K562 (cell line): ENCODE measurements around the gene SLC25A45.

Experiments
- MAFF ChIP-seq: IDR thresholded peaks from 2 replicates; pipeline ENCODE4 v1.6.1; 2012; ENCODE audit warnings: low read length, improper control_type of control experiment
- POLR2AphosphoS5 ChIP-seq: IDR thresholded peaks from 2 replicates; pipeline ENCODE4 v1.6.1; 2011; ENCODE audit warnings: mild to moderate bottlenecking, low read depth, low read length, moderate library complexity; ENCODE audit not compliant: control insufficient read depth, insufficient read depth

DNA sequence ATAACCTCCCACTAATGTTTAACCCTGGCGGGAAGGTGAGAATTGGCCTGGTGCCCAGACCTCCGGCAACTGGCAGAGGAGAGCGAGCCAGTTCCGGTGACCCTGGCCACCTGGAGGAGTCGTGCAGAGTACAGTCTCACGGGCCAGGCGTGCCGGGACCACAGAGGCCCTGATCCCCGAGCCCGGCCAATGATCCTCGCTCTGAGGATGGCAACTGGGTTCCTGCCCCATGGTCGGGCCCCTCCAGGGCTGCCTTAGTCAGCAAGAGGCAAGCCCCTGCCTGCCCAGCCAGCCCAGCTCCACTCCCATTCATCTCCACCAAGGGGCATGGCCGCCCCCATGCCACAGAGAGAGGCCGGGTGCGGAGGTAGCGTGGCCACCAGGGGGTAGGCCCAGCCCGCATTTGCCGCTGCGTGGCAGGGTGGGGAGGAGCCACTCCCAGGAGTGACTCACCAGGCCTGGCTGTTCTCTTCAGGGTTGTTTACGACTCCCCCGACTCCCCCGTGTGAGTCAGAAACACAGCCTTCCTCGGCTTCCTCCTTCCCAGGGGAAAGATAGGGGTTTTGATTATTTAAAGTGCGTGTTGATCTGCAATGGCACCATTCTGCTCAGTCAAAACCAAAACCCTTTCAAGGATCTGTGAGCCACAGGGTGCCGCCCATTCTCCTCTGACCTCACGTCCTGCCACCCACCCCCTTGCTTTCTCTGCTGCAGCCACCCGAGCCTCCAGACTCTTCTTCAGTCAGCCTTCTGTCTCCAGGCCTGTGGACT is at the start of gene SLC25A45:
- no peak for TF ChIP-seq MAFF
- no peak; the same call in 1 of the 2 replicates for TF ChIP-seq POLR2AphosphoS5
